MV-4-11 (cell line): ENCODE results near the gene AGPAT1.
A peak's percentile ranks its signal among the peaks of the same experiment; 100 is the strongest.
"Not testable (repeated sequence)": the region's sequence is repeated elsewhere in the genome, so short reads cannot be mapped to it uniquely, and the experiment has no call there.

Experiments used
- DNase-seq: peaks from one replicate; lab custom pipeline; 2025; lab: John Stamatoyannopoulos, UW

AGPAT1 gene

DNA sequence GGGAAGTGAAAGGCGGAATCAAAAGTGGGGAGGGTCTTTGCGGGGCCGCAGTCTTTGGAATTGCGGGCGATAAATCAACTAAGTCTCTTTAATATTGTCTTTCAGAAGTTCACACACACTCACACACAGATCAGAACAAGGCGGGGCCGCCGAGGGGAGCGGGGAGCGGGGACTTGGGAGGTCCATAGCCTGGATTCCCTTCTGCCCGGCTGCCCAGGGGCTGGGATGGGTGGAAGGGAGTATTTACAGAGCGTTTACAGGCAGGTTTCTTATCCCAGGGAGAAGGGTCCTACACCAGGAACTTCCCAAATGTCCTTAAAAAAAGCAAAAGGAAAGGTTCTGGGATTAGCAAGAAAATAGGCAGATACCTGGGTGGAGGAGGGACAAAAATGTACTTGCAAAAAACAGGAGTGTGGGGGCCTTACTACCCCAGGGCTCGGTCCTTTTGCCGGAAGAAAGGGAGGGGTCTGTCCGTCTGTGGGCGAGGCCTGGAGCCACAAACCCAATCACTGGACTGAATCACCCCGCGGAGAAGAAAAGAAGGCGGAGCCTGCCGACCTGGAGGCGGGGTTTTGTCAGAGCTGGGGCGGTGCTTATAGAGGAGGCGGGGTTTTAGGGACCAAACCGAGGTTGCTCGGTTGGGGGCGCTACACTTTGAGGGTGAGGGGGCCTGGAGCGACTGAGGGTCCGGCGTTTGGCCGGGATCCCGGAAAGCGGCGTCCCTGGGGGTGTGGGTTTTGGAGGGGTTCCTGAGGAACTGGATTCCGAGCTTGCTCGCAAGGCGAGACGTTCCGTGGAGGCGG is 27.4 kb downstream of the AGPAT1 start:
- no peak for DNase-seq

- no peak for DNase-seq
Observed at GRCh38 chr6:32147401-32148132, 28.3 kb downstream of the AGPAT1 start.

- DNase-seq, result no peak
Observed at GRCh38 chr6:32146687-32147086, 29.2 kb downstream of the AGPAT1 start.

DNA sequence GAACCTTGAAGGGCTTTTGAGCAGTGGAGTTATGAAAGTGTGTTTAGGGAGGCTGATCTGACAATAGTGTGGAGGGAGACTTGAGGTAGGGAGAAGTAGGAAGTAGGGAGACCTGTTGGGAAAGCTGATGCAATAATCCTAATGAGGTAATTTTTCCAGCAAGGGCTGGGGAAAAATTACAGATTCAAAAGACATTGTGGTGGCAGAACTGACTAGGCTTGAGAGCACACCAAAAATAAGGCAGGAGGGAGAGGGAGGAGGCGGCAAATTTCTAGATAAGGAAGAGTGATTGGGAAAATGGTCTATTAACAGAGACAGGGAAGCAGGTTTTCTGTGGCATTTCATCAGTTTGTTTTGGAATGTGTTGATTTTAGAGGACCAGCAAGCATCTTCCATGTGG is 29.6 kb downstream of the AGPAT1 start:
- DNase-seq, result no peak

- DNase-seq, result not testable (repeated sequence)
Observed at GRCh38 chr6:32144238-32144637, 31.6 kb downstream of the AGPAT1 start.

GRCh38 chr6:32140420-32141046 is 35.4 kb downstream of the AGPAT1 start:
- no peak for DNase-seq

DNA sequence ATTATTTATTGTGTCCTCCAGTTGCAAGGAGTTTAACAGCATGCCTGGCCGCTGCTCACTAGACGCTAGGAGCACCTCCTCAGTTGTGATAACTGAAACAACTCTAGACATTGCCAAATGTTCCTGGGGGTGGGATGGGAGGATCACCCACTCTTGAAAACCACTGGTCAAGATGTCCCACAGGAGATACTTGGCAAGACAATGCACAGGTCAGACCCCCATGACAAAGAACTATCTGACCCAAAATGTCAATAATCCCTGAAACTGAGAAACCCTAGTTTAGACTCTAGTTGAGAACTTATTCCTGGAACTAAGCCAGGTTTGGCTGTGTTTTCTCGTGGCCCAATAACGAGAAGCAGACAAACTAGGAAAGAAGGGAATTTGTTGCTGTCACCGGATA is 36.3 kb downstream of the AGPAT1 start:
- no peak for DNase-seq

- no peak for DNase-seq
Observed at GRCh38 chr6:32137454-32137853, 38.4 kb downstream of the AGPAT1 start.

GRCh38 chr6:32133786-32134185 is 42.1 kb downstream of the AGPAT1 start:
- DNase-seq, result no peak

GRCh38 chr6:32132110-32132509 is 43.8 kb downstream of the AGPAT1 start:
- no peak for DNase-seq

DNA sequence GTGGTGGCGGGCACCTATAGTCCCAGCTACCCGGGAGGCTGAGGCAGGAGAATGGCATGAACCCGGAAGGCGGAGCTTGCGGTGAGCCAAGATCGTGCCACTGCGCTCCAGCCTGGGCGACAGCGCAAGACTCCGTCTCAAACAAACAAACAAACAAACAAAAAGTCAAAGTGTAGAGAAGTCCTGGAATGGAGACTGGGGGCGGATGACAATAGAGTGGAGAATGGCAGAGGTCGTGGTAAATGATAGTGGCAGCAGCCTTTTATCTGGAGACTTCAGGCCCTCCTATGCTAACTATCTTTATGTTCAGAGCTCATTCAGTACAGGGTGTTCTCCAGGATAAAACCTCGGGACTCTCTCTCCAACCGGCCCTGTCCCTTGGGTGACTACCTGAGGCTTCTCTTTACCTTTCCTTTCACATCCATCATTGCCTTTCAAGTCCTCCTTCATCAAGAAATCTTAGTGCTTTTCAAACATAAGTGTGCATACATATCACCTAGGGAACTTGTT is 44.4 kb downstream of the AGPAT1 start:
- DNase-seq, result no peak

DNA sequence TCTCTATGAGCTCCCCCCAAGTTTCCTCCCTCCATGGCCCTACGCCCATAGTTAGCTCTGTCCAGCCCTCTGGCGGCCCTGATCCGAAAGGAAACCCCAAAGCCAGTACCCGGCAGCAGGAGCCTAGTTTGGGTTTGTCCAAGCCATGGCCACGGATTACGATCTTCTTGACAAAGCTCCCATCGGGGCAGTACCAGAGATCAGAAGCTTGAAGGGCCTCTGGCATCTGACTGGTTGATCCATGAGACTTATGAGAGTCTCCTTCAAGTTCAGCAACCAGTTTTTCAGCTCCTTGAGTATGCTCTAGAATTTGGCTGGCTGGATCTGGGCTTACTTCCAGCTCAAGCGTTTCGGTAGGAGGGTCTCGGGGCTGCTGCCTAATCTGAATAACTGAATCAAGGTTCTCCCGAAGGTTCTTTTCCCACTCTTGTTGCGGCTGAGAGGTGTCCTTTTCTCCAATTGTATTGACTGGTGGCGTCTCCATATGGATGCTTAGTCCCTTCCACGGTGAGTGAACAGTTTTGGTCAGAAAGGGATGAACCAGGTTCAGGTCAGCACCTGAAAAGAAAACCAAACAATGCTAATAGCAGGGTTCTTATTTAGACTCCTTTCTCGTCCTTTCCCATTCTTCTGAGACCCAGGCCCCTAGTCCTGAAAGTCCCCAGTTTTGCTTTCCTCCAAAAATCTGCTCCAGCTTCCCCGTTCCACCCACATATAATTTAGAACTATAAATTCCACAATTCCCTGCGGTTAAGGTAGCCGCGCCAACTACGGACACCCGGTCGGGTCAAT is 46.4 kb downstream of the AGPAT1 start:
- no peak for DNase-seq

GRCh38 chr6:32128751-32129296 is 47.1 kb downstream of the AGPAT1 start:
- no peak for DNase-seq

GRCh38 chr6:32127717-32128592 is 47.9 kb downstream of the AGPAT1 start, which contains the start of gene ATF6B:
ATF6B (minus strand) TSS chr6:32128246; CDS start chr6:32128207, 39 bp downstream.
- peak; percentile 100 for DNase-seq

GRCh38 chr6:32127409-32127716 is 48.5 kb downstream of the AGPAT1 start:
- DNase-seq, result no peak

DNA sequence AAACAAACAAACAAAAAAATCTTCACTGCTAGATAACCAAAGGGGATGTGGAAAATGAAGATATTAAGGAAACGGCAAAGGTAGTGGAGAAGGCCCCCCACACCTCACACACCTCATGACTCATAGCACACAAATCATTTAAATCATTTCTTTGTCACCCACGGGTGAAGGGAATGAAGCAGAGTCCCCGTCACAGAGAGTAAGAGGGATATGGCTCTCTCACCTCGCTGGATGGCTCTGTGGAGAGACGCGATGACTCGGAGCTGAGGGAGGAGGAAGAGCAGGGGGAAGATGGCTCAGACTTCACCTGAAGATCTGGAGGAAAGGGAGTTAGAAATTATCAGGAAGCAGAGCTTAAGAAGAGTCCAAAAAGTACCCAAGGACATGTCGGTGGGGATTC is 49.0 kb downstream of the AGPAT1 start:
- DNase-seq, result no peak

DNA sequence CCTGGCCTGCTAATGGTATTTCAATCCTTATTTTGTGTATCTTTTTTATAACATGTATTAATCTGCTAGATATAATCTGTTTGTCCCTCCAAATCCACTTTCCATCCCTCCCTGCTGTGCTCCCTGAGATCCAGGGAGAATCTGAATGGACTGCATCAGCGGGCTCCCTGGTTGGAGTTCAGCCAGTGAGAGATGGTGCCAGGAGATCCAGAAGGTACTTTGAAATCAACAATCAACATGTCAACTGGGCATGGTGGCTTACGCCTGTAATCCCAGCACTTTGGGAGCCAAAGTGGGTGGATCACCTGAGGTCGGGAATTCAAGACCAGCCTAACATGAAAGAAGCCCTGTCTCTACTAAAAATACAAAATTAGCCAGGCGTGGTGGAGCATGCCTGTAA is 52.2 kb downstream of the AGPAT1 start:
- DNase-seq, result no peak

DNA sequence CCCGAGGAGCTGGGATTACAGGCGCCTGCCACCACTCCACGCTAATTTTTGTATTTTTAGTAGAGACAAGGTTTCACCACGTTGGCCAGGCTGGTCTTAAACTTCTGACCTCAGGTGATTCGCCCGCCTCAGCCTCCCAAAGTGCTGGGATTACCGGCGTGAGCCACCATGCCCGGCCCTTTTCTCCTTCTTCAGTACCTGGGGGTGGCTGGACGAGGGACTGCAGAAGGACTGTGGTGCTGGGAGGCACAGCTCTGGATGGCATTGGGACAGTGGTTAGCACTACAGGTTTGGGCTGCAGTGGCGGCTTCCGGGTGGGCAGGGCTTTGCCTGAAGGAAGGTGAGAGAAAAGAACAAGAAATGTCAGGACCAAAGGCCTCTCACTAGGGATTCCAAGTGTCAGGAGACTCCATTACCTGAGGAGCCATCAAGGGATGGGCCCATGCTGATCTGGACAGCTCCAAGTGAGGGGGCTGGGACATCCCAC is 55.3 kb downstream of the AGPAT1 start:
- DNase-seq, result no peak

DNA sequence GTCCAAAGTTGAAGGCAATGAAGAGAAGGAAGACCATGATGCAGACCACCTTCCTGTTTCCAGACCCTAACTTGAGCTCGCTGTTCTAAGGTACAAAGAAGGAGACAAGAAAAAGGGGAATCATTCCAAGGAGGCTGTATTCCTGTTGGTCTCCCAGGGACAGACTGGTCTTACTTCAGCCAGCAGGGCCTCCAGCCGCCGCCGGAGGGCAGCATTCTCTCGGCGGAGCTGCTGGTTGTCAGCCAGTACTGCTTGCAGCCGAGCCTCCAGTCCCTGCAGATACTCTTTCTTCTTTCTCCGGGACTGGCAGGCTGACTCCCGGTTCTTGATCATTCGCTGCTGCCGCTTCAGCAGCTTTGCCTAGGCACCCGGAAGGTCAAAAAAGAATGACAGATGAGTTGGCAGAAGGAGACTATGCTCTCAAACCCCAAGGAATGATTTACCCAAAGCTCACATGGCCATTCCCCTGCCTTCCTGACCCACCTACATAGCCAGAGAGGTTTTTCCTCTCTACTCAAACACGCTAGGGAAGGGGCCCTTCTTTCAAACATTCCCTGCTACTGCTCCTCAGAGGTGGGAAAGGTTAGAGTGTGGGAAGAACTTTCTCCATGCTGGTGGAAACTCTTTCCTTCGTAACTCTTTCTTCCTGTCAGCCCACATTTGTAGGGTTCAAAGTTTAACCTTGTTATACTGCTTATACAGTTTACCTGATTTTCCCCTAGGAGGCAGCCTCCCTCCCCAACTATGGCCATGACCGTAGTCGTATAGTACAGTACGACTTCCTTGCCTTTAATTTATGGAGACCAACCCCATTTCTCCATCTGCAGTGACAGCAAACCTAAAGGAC is 56.9 kb downstream of the AGPAT1 start:
- peak; percentile 62 for DNase-seq
